IgD-negative memory B cell (primary cell): ENCODE data around the gene GFI1. TPM values are rescaled to one million over a fixed set of nuclear protein-coding genes. Genes with fewer than 3 reads are reported as not detected.
A peak's percentile ranks its signal among the peaks of the same experiment; 100 is the strongest.

Experiments
- H3K27ac Mint-ChIP-seq, 3 donors: one replicate each; pipeline ENCODE4 v1.8.0; 2020 to 2022; ENCODE audit warnings: mild to moderate bottlenecking in 3 of 3, mixed read lengths in 3 of 3, moderate library complexity in 1 of 3
- H3K27me3 Mint-ChIP-seq: one replicate; pipeline ENCODE4 v1.8.0; 2021; ENCODE audit warnings: mixed read lengths
- H3K36me3 Mint-ChIP-seq: one replicate; pipeline ENCODE4 v1.8.0; 2020; ENCODE audit warnings: mild to moderate bottlenecking, mixed read lengths
- H3K4me1 Mint-ChIP-seq, 3 donors: one replicate each; pipeline ENCODE4 v1.8.0; 2020 to 2022; ENCODE audit warnings: mixed read lengths in 3 of 3, mild to moderate bottlenecking in 1 of 3
- H3K4me3 Mint-ChIP-seq, 4 donors: one replicate each; pipeline ENCODE4 v1.8.0; 2020 to 2022; ENCODE audit warnings: mild to moderate bottlenecking in 4 of 4, mixed read lengths in 4 of 4, moderate library complexity in 3 of 4
- H3K9me3 Mint-ChIP-seq, 3 donors: one replicate each; pipeline ENCODE4 v1.8.0; 2020 to 2021; ENCODE audit warnings: mixed read lengths in 3 of 3, mild to moderate bottlenecking in 1 of 3
- polyA plus RNA-seq: library from polyadenylated mRNA; unstranded; fragments of 300-500 nt; fragmentation: Illumina TruSeq; gene quantifications from one replicate; pipeline ENCODE4 v1.2.3, GENCODE V29; 2021

GFI1 gene
- polyA plus RNA-seq, 1 donor from 2014 or later = 1.6 TPM

DNA sequence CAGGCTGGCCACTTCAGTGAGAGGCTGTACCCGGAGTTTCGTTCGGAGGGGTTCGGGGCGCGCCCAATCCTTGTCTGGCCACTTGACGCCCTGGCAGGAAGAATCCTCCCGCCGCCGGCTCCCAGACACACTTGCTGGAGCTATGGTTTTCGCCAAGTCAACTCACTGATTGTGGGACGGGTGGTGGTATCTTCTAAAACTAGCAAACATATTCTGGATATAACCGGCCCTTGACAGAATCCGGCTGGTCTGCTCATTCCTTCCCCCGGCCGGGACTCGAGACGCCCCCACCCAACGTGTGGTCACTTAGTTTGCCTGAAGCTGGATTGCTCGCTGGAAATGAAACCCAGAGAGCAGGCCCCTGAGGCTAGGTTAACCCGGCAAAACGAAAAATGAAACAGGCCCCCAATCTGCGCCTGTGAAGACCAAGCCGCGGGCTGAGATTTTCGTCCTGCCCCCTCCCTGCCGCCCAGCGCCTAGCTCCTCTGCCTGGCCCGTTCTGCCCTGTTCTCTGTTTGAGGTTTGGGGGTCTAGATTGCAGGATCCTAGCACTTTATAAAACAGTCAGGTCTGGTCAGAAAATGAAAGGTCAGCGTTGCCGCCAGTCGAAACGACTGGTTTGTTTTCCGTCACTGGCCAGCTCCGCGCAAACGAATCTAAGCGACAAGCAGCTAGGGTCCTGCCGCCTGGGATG lies 4.6 kb downstream of the GFI1 start:
- H3K4me3 Mint-ChIP-seq = peak overlapping the region; percentile 89 to 93 (median 92)
- no peaks in the 10 kb centered on the region for H3K36me3 Mint-ChIP-seq
- peaks cover 3 to 20% (median 8%) of the 10 kb centered on the region in 3 donors for H3K4me1 Mint-ChIP-seq
- no peaks in the 10 kb centered on the region for H3K9me3 Mint-ChIP-seq
- H3K27me3 Mint-ChIP-seq = peaks cover 34% of the 10 kb centered on the region
- H3K27ac Mint-ChIP-seq = peak overlapping the region in 1 of 3 donors; percentile 60

DNA sequence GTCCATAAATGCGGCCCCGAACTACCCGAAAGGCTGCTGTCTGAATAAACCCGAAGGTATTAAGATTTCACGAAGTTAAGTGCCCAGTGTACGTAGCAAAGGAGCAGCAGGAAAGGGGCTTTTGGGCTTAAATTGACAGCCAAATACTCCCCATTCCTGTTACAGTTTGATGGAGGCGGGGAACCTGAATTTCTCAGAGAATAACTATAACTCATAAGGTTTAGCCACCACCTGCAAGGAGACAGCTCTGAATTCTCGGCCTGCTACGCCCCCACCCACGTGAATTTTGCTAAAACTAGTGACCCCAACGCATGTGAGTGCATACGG lies 5.2 kb downstream of the GFI1 start:
- Mint-ChIP-seq H3K36me3 (no peaks in the 10 kb centered on the region), H3K27me3 (peaks cover 34% of the 10 kb centered on the region), H3K4me3 (peak overlapping the region in 3 of 4 donors; percentile 22 to 92 (median 70)), H3K27ac (no peak overlapping the region), H3K4me1 (peaks cover 3 to 23% (median 9%) of the 10 kb centered on the region in 3 donors), H3K9me3 (no peaks in the 10 kb centered on the region)

GRCh38 chr1:92480813-92481598 lies 5.7 kb downstream of the GFI1 start:
- Mint-ChIP-seq H3K4me3 (peak overlapping the region in 3 of 4 donors; percentile 70 to 92 (median 78)), H3K27me3 (peaks cover 32% of the 10 kb centered on the region), H3K36me3 (no peaks in the 10 kb centered on the region), H3K9me3 (no peaks in the 10 kb centered on the region), H3K27ac (no peak overlapping the region), H3K4me1 (peaks cover 3 to 26% (median 11%) of the 10 kb centered on the region in 3 donors)

DNA sequence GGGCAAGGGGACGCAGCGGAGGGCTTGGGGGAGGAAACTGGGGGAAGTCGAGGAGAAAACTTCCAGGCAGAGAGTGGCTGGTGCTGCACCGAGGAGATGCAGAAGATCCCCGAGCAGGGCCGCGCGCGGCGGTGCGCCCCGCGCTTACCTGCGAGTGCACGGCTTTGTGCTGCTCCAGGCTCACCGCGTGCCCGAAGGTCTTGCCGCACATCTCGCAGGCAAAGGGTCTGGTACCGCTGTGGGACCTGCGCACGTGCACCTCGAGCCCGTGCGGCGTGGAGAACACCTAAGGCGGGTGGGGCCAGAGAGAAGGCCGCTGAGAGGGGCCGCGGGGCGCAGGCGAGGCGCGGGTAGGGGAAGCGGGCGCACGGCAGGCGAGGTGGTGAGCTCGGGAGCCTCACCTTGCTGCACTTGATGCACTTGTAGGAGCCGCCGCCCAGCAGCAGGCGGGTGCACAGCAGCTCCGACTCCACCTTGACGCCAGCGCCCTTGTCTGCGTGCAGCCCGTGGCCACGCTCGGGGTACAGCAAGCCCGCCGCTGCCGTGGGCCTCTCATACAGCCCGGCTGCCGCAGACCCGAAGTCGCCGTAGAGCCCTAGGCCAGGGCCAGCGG lies 6.4 kb downstream of the GFI1 start:
- peaks cover 3 to 26% (median 11%) of the 10 kb centered on the region in 3 donors for H3K4me1 Mint-ChIP-seq
- no peaks in the 10 kb centered on the region for H3K36me3 Mint-ChIP-seq
- H3K27me3 Mint-ChIP-seq = peaks cover 31% of the 10 kb centered on the region
- H3K27ac Mint-ChIP-seq = no peak overlapping the region
- H3K4me3 Mint-ChIP-seq = peak overlapping the region in 1 of 4 donors; percentile 73
- no peaks in the 10 kb centered on the region for H3K9me3 Mint-ChIP-seq

DNA sequence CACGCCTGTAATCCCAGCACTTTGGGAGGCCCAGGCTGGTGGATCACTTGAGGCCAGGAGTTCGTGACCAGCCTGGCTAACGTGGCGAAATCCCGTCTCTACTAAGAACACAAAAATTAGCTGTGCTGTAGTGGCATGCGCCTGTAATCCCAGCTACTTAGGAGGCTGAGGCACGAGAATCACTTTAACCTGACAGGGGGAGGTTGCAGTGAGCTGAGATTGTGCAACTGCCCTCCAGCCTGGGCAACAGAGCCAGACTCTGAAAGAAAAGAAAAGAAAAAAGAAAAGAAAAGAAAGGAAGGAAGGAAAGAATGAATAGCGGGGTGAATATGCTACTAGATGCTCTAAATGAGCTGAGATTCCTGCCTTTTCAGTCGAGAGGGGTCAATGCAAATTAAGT lies 7.1 kb downstream of the GFI1 start:
- Mint-ChIP-seq H3K9me3 (no peaks in the 10 kb centered on the region), H3K27me3 (peaks cover 25% of the 10 kb centered on the region), H3K27ac (no peak overlapping the region), H3K36me3 (no peaks in the 10 kb centered on the region), H3K4me1 (peaks cover 4 to 19% (median 9%) of the 10 kb centered on the region in 3 donors), H3K4me3 (peak overlapping the region in 1 of 4 donors; percentile 73)

DNA sequence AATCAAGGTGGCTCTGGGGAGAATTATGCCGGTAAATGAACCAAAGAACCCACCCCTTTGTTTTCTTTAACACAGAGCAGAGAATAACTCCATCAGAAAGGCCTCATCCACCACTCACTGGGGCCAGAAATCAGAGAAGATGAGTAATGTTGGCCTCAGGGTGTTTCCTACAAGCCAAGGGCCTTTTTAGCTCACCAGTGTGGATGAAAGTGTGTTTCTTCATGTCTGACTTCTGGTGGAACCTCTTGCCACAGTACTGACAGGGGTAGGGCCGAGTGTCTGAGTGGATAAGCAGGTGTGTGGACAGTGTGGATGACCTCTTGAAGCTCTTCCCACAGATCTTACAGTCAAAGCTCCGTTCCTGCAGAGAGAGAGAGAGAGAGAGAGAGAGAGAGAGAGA lies 8.3 kb downstream of the GFI1 start:
- peaks cover 15% of the 10 kb centered on the region for H3K27me3 Mint-ChIP-seq
- H3K27ac Mint-ChIP-seq = no peak overlapping the region
- peak overlapping the region in 1 of 4 donors; percentile 70 for H3K4me3 Mint-ChIP-seq
- no peaks in the 10 kb centered on the region for H3K36me3 Mint-ChIP-seq
- peaks cover 7 to 13% (median 12%) of the 10 kb centered on the region in 3 donors for H3K4me1 Mint-ChIP-seq
- H3K9me3 Mint-ChIP-seq = no peaks in the 10 kb centered on the region

DNA sequence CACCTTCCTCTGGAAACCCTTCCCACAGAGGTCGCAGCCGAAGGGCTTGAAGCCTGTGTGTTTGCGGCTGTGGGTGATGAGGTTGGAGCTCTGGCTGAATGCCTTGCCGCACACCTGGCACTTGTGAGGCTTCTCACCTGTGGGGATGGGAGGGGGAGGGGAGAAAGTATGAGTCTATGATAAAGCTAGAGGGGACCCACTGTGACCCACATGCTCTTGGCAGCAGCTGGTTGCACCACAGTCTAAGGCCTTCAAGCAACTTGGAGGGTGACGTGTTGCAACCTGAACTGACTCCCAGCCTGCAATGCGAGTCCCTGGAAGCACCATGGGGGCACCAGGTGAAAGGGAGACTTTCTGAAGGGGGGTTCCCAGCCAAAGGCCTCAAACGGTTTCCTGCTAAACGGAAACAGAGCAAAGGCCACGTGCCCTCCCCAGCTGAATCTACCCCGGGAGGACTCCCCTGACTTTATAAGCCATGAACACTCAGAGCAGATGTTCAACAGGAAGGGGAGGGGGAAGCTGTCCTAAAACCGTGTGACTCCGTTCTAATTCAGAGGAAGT lies 10.6 kb downstream of the GFI1 start:
- no peak overlapping the region for H3K27ac Mint-ChIP-seq
- H3K4me3 Mint-ChIP-seq = peak overlapping the region in 1 of 4 donors; percentile 52
- H3K9me3 Mint-ChIP-seq = no peaks in the 10 kb centered on the region
- no peaks in the 10 kb centered on the region for H3K36me3 Mint-ChIP-seq
- H3K27me3 Mint-ChIP-seq = peaks cover 2% of the 10 kb centered on the region
- H3K4me1 Mint-ChIP-seq = peaks cover 7 to 8% (median 8%) of the 10 kb centered on the region in 3 donors

- Mint-ChIP-seq H3K4me1 (peaks cover 7 to 8% (median 8%) of the 10 kb centered on the region in 3 donors), H3K27me3 (peaks cover 2% of the 10 kb centered on the region), H3K4me3 (no peak overlapping the region), H3K9me3 (no peaks in the 10 kb centered on the region), H3K27ac (no peak overlapping the region), H3K36me3 (no peaks in the 10 kb centered on the region)
Observed at GRCh38 chr1:92475029-92475428, 11.7 kb downstream of the GFI1 start.

- H3K36me3 Mint-ChIP-seq = no peaks in the 10 kb centered on the region
- no peak overlapping the region for H3K4me3 Mint-ChIP-seq
- no peaks in the 10 kb centered on the region for H3K9me3 Mint-ChIP-seq
- H3K27ac Mint-ChIP-seq = no peak overlapping the region
- H3K4me1 Mint-ChIP-seq = peaks cover 7 to 8% (median 7%) of the 10 kb centered on the region in 3 donors
- no peaks in the 10 kb centered on the region for H3K27me3 Mint-ChIP-seq
Observed at GRCh38 chr1:92473781-92474495, 12.8 kb downstream of the GFI1 start.

DNA sequence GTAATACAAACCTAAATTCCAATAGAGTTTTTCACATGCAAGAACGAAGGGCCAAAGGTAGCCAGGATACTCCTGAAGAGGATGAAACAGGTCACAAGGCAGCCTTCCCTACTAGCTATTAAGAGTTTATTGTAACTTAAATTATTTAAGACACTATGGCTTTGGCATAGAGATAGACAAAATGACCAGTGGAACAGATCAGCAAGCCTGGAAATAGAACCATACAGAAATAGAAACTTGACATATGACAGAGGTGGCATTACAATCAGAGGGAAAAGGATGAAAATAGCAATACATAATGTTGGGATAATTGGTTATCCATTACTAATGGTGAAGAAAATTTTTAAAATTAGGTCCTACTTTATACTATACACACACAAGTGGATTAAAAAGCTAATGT lies 16.5 kb downstream of the GFI1 start:
- Mint-ChIP-seq H3K9me3 (no peaks in the 10 kb centered on the region), H3K27ac (no peak overlapping the region), H3K4me1 (peaks cover 7% of the 10 kb centered on the region in 3 donors), H3K27me3 (no peaks in the 10 kb centered on the region), H3K4me3 (no peak overlapping the region), H3K36me3 (no peaks in the 10 kb centered on the region)

- no peaks in the 10 kb centered on the region for H3K27me3 Mint-ChIP-seq
- H3K27ac Mint-ChIP-seq = no peak overlapping the region
- no peaks in the 10 kb centered on the region for H3K9me3 Mint-ChIP-seq
- H3K36me3 Mint-ChIP-seq = no peaks in the 10 kb centered on the region
- H3K4me3 Mint-ChIP-seq = peak overlapping the region in 1 of 4 donors; percentile 17
- H3K4me1 Mint-ChIP-seq = peaks cover 2 to 10% (median 4%) of the 10 kb centered on the region in 3 donors
Observed at GRCh38 chr1:92466683-92467352, 19.9 kb downstream of the GFI1 start.

DNA sequence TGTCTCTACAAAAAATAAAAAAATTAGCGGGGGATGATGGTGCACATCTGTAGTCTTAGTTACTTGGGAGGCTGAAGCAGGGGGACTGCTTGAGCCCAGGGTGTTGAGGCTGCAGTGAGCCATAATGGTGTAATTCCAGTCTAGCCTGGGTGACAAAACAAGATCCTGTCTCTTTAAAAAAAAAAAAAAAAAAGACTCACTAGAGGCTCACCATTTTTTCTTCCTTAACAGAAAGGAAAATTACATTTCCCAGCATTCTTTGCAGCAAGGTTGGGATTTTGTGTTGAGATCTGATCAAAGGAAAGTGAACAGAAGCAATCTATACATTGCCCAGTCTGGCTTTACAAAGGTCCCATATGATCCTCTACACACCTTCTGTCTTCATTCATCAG lies 21.5 kb downstream of the GFI1 start:
- Mint-ChIP-seq H3K9me3 (no peaks in the 10 kb centered on the region), H3K27ac (no peak overlapping the region), H3K4me3 (no peak overlapping the region), H3K36me3 (no peaks in the 10 kb centered on the region), H3K4me1 (peaks cover 5 to 18% (median 10%) of the 10 kb centered on the region in 3 donors), H3K27me3 (no peaks in the 10 kb centered on the region)

DNA sequence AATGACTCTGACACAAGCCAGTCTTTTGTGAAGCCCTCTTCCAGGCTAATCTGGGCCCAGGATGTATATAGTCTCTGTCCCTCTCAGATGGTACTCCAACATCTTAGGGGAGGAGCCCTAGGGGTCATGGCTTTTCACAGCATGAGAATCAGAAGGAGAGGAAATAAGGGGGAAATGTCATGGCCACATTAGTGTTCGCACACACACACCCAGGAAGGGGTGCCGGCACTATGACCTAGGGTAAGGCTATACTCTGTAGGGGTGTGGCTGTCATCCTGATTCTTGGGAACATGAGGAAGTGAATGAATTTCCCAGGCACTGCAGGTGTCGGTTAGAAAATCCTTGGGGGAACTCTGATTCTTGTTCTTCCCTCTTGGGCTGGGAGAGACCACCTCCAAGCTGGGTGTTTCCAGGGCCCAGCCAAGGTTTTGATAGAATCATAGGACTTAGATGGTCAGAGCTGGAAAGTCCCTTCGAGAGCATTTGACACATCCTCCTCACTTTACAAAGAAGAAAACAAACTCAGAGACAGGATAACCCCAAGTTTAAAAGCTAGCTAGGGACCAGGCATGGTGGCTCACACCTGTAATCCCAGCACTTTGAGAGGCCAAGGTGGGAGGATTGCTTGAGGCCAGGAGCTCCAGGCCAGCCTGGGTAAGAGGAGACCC lies 22.0 kb downstream of the GFI1 start:
- Mint-ChIP-seq H3K4me3 (no peak overlapping the region), H3K36me3 (no peaks in the 10 kb centered on the region), H3K27ac (peak overlapping the region in 1 of 3 donors; percentile 21), H3K27me3 (peaks cover 2% of the 10 kb centered on the region), H3K4me1 (peaks cover 5 to 21% (median 14%) of the 10 kb centered on the region in 3 donors), H3K9me3 (no peaks in the 10 kb centered on the region)
